H9 (cell line): ENCODE measurements around the gene PPP1CA. TPM values are rescaled to one million over a fixed set of nuclear protein-coding genes. Genes with fewer than 3 reads are reported as not detected.

Experiments
- DNase-seq: peaks from one replicate; pipeline ENCODE4 v3.0.0-alpha.2; 2017
- H2AFZ ChIP-seq: one replicate; pipeline ENCODE4 v1.6.1; 2013; ENCODE audit warnings: mild to moderate bottlenecking, low read length, control low read depth, moderate library complexity
- H2AK5ac ChIP-seq: 2 replicates; pipeline ENCODE4 v1.6.1; 2013; ENCODE audit warnings: low read length, control low read depth, mixed read lengths; ENCODE audit not compliant: insufficient read length
- H2BK120ac ChIP-seq: one replicate; pipeline ENCODE4 v1.6.1; 2013; ENCODE audit warnings: low read depth, mild to moderate bottlenecking, low read length, control low read depth, inconsistent platforms; ENCODE audit not compliant: poor library complexity, severe bottlenecking
- H2BK12ac ChIP-seq: 2 replicates; pipeline ENCODE4 v1.6.1; 2013; ENCODE audit warnings: low read length, control low read depth, mixed read lengths, low read depth; ENCODE audit not compliant: insufficient read length
- H2BK15ac ChIP-seq: 2 replicates; pipeline ENCODE4 v1.6.1; 2013; ENCODE audit warnings: low read depth, low read length, control low read depth
- H2BK20ac ChIP-seq: one replicate; pipeline ENCODE4 v1.6.1; 2013; ENCODE audit warnings: low read depth, mild to moderate bottlenecking, low read length, control low read depth, inconsistent platforms; ENCODE audit not compliant: poor library complexity, severe bottlenecking
- H2BK5ac ChIP-seq: 2 replicates; pipeline ENCODE4 v1.6.1; 2013; ENCODE audit warnings: low read length, control low read depth, mixed read lengths; ENCODE audit not compliant: insufficient read length
- H3K14ac ChIP-seq: 2 replicates; pipeline ENCODE4 v1.6.1; 2013; ENCODE audit warnings: low read length, control low read depth; ENCODE audit not compliant: insufficient read depth
- H3K18ac ChIP-seq: 2 replicates; pipeline ENCODE4 v1.6.1; 2013; ENCODE audit warnings: low read depth, mild to moderate bottlenecking, mixed read lengths, low read length, control low read depth; ENCODE audit not compliant: insufficient read length
- H3K23ac ChIP-seq: 2 replicates; pipeline ENCODE4 v1.6.1; 2013; ENCODE audit warnings: low read length, control low read depth, mixed read lengths, low read depth; ENCODE audit not compliant: insufficient read length
- H3K23me2 ChIP-seq: 2 replicates; pipeline ENCODE4 v1.6.1; 2013; ENCODE audit warnings: low read depth, mild to moderate bottlenecking, mixed read lengths, low read length, control low read depth; ENCODE audit not compliant: insufficient read length, poor library complexity, severe bottlenecking
- H3K27ac ChIP-seq: 2 replicates; pipeline ENCODE4 v1.5.1; 2013; ENCODE audit warnings: low read length, control low read depth, mixed read lengths, low read depth; ENCODE audit not compliant: insufficient read length
- H3K27me3 ChIP-seq: 2 replicates; pipeline ENCODE4 v1.6.1; 2013; ENCODE audit warnings: low read length, control low read depth, inconsistent platforms; ENCODE audit not compliant: insufficient read depth
- H3K4ac ChIP-seq: 2 replicates; pipeline ENCODE4 v1.6.1; 2013; ENCODE audit warnings: low read depth, mild to moderate bottlenecking, control low read depth, inconsistent platforms, low read length, moderate library complexity
- H3K4me1 ChIP-seq: 2 replicates; pipeline ENCODE4 v1.6.1; 2013; ENCODE audit warnings: low read length, control low read depth, inconsistent platforms; ENCODE audit not compliant: insufficient read depth
- H3K4me2 ChIP-seq: 2 replicates; pipeline ENCODE4 v1.6.1; 2013; ENCODE audit warnings: low read length, control low read depth, mixed read lengths; ENCODE audit not compliant: insufficient read length, insufficient read depth
- H3K56ac ChIP-seq: 2 replicates; pipeline ENCODE4 v1.6.1; 2013; ENCODE audit warnings: low read depth, mild to moderate bottlenecking, mixed read lengths, low read length, control low read depth; ENCODE audit not compliant: insufficient read length
- H3K79me1 ChIP-seq: 2 replicates; pipeline ENCODE4 v1.6.1; 2013; ENCODE audit warnings: low read depth, mild to moderate bottlenecking, moderate library complexity, low read length, control low read depth, inconsistent platforms; ENCODE audit not compliant: insufficient read depth, poor library complexity, severe bottlenecking
- H3K79me2 ChIP-seq: 2 replicates; pipeline ENCODE4 v1.6.1; 2013; ENCODE audit warnings: low read length, control low read depth, inconsistent platforms; ENCODE audit not compliant: insufficient read depth
- H3K9ac ChIP-seq: 2 replicates; pipeline ENCODE4 v1.6.1; 2013; ENCODE audit warnings: low read length, control low read depth, mixed read lengths; ENCODE audit not compliant: insufficient read length; ENCODE audit errors: extremely low read depth
- H3K9me3 ChIP-seq: one replicate; pipeline ENCODE4 v1.6.1; 2013; ENCODE audit warnings: low read depth, low read length, inconsistent platforms; ENCODE audit not compliant: control insufficient read depth
- H3T11ph ChIP-seq: one replicate; pipeline ENCODE4 v1.6.1; 2013; ENCODE audit warnings: mild to moderate bottlenecking, low read length, control low read depth, inconsistent platforms
- H4K20me1 ChIP-seq: one replicate; pipeline ENCODE4 v1.6.1; 2013; ENCODE audit not compliant: control insufficient read depth, insufficient read length, insufficient read depth
- H4K5ac ChIP-seq: 2 replicates; pipeline ENCODE4 v1.6.1; 2013; ENCODE audit warnings: low read depth, mild to moderate bottlenecking, mixed read lengths, low read length, control low read depth; ENCODE audit not compliant: insufficient read length
- H4K8ac ChIP-seq: replicated peaks from 2 replicates; pipeline ENCODE4 v1.6.1; 2013; ENCODE audit warnings: low read length, control low read depth, mixed read lengths, low read depth; ENCODE audit not compliant: insufficient read length
- H4K91ac ChIP-seq: 2 replicates; pipeline ENCODE4 v1.6.1; 2013; ENCODE audit warnings: low read depth, mild to moderate bottlenecking, moderate library complexity, mixed read lengths, low read length, control low read depth; ENCODE audit not compliant: insufficient read length
- H3K27ac Mint-ChIP-seq, 3 experiments: 2 replicates in 2 of 3; 3 replicates in 1 of 3; pipeline ENCODE4 v1.8.0; 2020 to 2021; ENCODE audit warnings: mixed read lengths in 3 of 3, mild to moderate bottlenecking in 1 of 3, moderate library complexity in 1 of 3
- H3K27me3 Mint-ChIP-seq: 2 replicates; pipeline ENCODE4 v1.8.0; 2021; ENCODE audit warnings: low read depth, mild to moderate bottlenecking, moderate library complexity, mixed read lengths
- H3K36me3 Mint-ChIP-seq, 3 experiments: 2 replicates in 2 of 3; 3 replicates in 1 of 3; pipeline ENCODE4 v1.8.0; 2020 to 2021; ENCODE audit warnings: low read depth in 3 of 3, mixed read lengths in 3 of 3; ENCODE audit not compliant: insufficient read depth in 1 of 3
- H3K4me1 Mint-ChIP-seq, 2 experiments: 2 replicates each; pipeline ENCODE4 v1.8.0; 2020; ENCODE audit warnings: mixed read lengths in 2 of 2
- H3K4me3 Mint-ChIP-seq, 2 experiments: 2 replicates in 1 of 2; 3 replicates in 1 of 2; pipeline ENCODE4 v1.8.0; 2020 to 2021; ENCODE audit warnings: mild to moderate bottlenecking in 2 of 2, mixed read lengths in 2 of 2, moderate library complexity in 1 of 2
- H3K9me3 Mint-ChIP-seq, 2 experiments: 2 replicates in 1 of 2; 3 replicates in 1 of 2; pipeline ENCODE4 v1.8.0; 2020; ENCODE audit warnings: mild to moderate bottlenecking in 2 of 2, mixed read lengths in 2 of 2, moderate library complexity in 1 of 2
- CTCF ChIP-seq: fragments of 200-600 bp; sonication (generic); conservative IDR thresholded peaks from 3 replicates; pipeline ENCODE4 v1.8.0; 2021; ENCODE audit warnings: antibody characterized with exemption, mild to moderate bottlenecking
- WGBS: extraction: QIAGEN DNeasy Blood & Tissue Kit; methylation state at CpG from one replicate; pipeline ENCODE4 v1.1.7; 2013; ENCODE audit warnings: missing lambda C conversion rate, low lambda C conversion rate, mixed read lengths; ENCODE audit not compliant: insufficient read length; ENCODE audit errors: extremely low coverage; 5-methylcytosine and 5-hydroxymethylcytosine counted together
- total RNA-seq: library from RNA; stranded (reverse); gene quantifications from 2 replicates; pipeline ENCODE4 v1.2.1, GENCODE V29; 2021

PPP1CA gene
- total RNA-seq, 1 experiment from 2014 or later = 205 TPM

GRCh38 chr11:67429722-67430121 is 28.1 kb upstream of the PPP1CA start:
- no peak overlapping the region for H3K18ac ChIP-seq
- H2BK120ac ChIP-seq = no peak overlapping the region
- no peaks in the 10 kb centered on the region for H3K79me1 ChIP-seq
- peaks cover 5 to 9% of the 10 kb centered on the region in 2 experiments for H3K4me1 Mint-ChIP-seq
- no peak overlapping the region for H3T11ph ChIP-seq
- H3K36me3 Mint-ChIP-seq = peaks cover 9 to 32% (median 23%) of the 10 kb centered on the region in 3 experiments; a peak in 6 of 7 replicates
- H4K91ac ChIP-seq = no peak overlapping the region
- H3K27ac Mint-ChIP-seq = no peak overlapping the region
- no peaks in the 10 kb centered on the region for H3K9me3 Mint-ChIP-seq
- no peak overlapping the region for H4K8ac ChIP-seq
- TF ChIP-seq CTCF = no peak
- H3K23me2 ChIP-seq = peaks cover 4% of the 10 kb centered on the region
- no peaks in the 10 kb centered on the region for H3K4me1 ChIP-seq
- no peak for DNase-seq
- H3K56ac ChIP-seq = no peak overlapping the region
- no peak overlapping the region for H3K4me2 ChIP-seq
- H3K23ac ChIP-seq = no peak overlapping the region
- H3K4ac ChIP-seq = no peak overlapping the region
- H3K9me3 ChIP-seq = no peaks in the 10 kb centered on the region
- no peak overlapping the region for H3K27ac ChIP-seq
- no peaks in the 10 kb centered on the region; the same call in 1 of the 2 replicates for H3K27me3 Mint-ChIP-seq
- peak overlapping the region; percentile 87 to 92 for H3K4me3 Mint-ChIP-seq
- no peak overlapping the region for H2BK5ac ChIP-seq
- H3K27me3 ChIP-seq = no peaks in the 10 kb centered on the region
- H3K9ac ChIP-seq = no peak overlapping the region
- no CpG with 5 or more reads among the region's 11 CpGs for WGBS
- no peak overlapping the region for H2AFZ ChIP-seq
- H4K20me1 ChIP-seq = no peaks in the 10 kb centered on the region
- no peak overlapping the region for H2BK12ac ChIP-seq
- H2BK20ac ChIP-seq = no peak overlapping the region
- no peak overlapping the region for H2BK15ac ChIP-seq
- no peak overlapping the region for H3K14ac ChIP-seq
- H4K5ac ChIP-seq = no peak overlapping the region
- no peak overlapping the region for H2AK5ac ChIP-seq
- no peaks in the 10 kb centered on the region; the same call in 1 of the 2 replicates for H3K79me2 ChIP-seq
